GM18499 (cell line): ENCODE data around the gene FAM163A.

ENCODE experiments used
- ATAC-seq: cut with Tn5 transposase; IDR thresholded peaks from one replicate; pipeline ENCODE4 v1.9.1; 2021; ENCODE audit warnings: moderate number of reproducible peaks; ENCODE audit not compliant: insufficient read depth, unreplicated experiment

Gene FAM163A

GRCh38 chr1:179748772-179749171 is 5.7 kb downstream of the FAM163A start:
- no peak for ATAC-seq

- no peak for ATAC-seq
These were observed 7.5 kb downstream of the FAM163A start for GRCh38 chr1:179750630-179751029.

GRCh38 chr1:179753061-179753460 is 10.0 kb downstream of the FAM163A start:
- ATAC-seq: no peak

GRCh38 chr1:179754041-179754624 is 11.0 kb downstream of the FAM163A start:
- ATAC-seq: no peak

- no peak for ATAC-seq
These were observed 14.8 kb downstream of the FAM163A start for GRCh38 chr1:179757933-179758332.

GRCh38 chr1:179760521-179760920 is 17.4 kb downstream of the FAM163A start:
- ATAC-seq: no peak

- ATAC-seq: no peak
These were observed 18.2 kb downstream of the FAM163A start for GRCh38 chr1:179761296-179761695.

GRCh38 chr1:179761846-179762640 is 19.0 kb downstream of the FAM163A start:
- ATAC-seq: no peak

GRCh38 chr1:179767177-179767581 is 24.1 kb downstream of the FAM163A start:
- ATAC-seq: no peak

GRCh38 chr1:179767996-179768395 is 24.9 kb downstream of the FAM163A start:
- no peak for ATAC-seq

- ATAC-seq: no peak
These were observed 27.9 kb downstream of the FAM163A start for GRCh38 chr1:179770887-179771502.

GRCh38 chr1:179773264-179773663 is 30.2 kb downstream of the FAM163A start:
- ATAC-seq: no peak

GRCh38 chr1:179774000-179774399 is 30.9 kb downstream of the FAM163A start:
- no peak for ATAC-seq

GRCh38 chr1:179774566-179774965 is 31.5 kb downstream of the FAM163A start:
- ATAC-seq: no peak

- no peak for ATAC-seq
These were observed 31.9 kb downstream of the FAM163A start for GRCh38 chr1:179775009-179775408.

- ATAC-seq: no peak
These were observed 33.7 kb downstream of the FAM163A start for GRCh38 chr1:179776831-179777230.

GRCh38 chr1:179777731-179778130 is 34.6 kb downstream of the FAM163A start:
- ATAC-seq: no peak

- no peak for ATAC-seq
These were observed 36.7 kb downstream of the FAM163A start for GRCh38 chr1:179779645-179780272.

- no peak for ATAC-seq
These were observed 38.9 kb downstream of the FAM163A start for GRCh38 chr1:179781962-179782361.

- ATAC-seq: no peak
These were observed 41.9 kb downstream of the FAM163A start for GRCh38 chr1:179785031-179785431.

GRCh38 chr1:179785728-179786127 is 42.6 kb downstream of the FAM163A start:
- ATAC-seq: no peak
